Activated T-cell treated with anti-CD3 and anti-CD28 coated beads, Interleukin-2, amount 50 U/mL, for 48 hours (primary cell): ENCODE data around the gene PIGN.

Source experiments
- DNase-seq, 2 experiments: peaks; one replicate each; pipeline ENCODE4 v3.0.0-alpha.2; 2020

PIGN gene

DNA sequence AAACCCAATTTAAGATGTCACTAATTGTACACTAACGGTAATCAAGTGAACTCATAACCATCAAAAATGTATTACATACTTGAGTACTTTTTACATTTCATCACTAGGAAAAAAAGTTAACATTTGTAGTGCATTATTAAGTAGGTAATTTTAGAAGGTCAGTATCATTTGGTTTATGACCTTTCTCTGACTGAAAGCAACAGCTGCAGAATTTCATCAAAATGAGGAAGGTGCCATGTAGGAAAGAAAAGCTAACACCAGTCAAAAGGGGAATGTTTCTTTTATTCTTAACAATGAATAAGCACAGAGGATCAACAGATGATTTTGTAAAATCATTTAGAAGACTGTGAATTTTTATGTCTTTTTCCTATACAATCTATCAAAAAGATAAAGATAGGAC, 79.0 kb downstream of the PIGN start:
- DNase-seq = no peak

DNA sequence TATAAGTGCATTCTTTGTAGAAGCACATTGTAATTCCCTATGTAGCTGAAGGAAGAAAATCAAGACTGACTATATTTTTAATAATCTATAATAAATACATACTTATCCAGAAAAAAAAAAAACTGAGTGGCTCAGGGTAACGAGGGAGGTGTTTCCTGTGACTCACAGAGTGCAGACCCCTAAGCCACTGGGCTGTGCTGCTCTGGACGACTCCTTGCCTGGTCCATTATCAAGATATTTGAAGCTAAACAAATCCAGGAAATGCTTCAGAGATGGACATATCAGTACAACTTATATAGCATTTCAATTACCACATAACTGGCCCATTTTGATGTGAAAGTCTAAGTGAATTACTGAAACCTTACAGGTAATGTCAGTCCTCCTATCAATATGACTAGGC, 80.6 kb downstream of the PIGN start:
- DNase-seq = no peak

DNA sequence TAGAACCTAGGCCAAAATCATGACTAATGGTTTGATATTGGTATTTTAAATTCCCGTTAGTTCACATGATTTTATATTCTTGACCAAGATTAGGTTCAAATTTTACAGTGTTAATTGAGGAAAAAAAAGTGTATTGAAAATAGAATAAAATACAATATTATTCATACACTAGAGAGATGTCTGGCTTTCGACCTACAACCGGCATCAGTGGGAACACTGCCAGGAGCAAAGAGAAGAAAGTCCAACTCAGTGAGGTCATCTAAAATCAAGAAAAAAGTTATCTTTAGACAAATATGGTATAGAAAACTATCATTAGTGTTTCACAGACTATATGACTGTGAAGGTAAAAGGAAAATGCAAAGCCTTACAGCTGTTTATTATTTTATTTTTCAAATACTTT, 81.5 kb downstream of the PIGN start:
- DNase-seq = no peak

DNA sequence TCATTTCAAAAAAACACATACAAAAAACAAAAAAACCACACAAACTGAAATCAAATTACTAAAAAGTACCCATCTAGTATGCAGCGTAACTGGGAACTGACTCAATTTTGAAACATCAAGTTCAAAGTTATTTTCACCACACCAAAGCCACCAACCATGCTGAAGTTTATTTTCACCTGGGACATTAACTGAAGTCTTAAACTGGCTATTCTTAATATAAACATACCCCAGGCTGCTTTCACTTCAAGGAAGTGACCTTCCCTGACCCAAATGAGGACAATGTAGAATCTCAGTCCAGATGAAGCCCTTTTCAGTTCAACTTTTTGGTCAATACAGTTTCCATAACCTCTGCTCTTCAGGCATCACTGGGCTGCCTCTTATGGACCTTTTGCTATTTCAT, 84.6 kb downstream of the PIGN start:
- no peak for DNase-seq

DNA sequence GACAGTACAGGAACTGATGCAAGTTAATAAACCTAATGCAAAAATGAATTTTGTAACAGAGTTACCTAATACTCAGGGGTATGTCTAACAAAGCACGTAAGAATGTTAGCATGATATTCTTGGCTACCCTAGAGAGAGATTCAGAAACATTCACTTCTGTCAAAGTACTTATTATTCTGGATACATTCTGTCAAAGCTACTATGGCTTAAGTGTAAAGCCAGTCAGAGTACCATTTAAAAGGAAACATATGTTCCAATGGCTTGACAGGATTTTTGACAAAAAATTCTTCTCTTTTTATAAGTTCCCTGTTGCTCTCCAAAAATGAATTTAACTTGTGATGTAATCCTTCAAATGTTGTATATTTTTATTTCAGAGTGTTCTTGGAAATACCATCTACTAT, 85.5 kb downstream of the PIGN start:
- DNase-seq = no peak

DNA sequence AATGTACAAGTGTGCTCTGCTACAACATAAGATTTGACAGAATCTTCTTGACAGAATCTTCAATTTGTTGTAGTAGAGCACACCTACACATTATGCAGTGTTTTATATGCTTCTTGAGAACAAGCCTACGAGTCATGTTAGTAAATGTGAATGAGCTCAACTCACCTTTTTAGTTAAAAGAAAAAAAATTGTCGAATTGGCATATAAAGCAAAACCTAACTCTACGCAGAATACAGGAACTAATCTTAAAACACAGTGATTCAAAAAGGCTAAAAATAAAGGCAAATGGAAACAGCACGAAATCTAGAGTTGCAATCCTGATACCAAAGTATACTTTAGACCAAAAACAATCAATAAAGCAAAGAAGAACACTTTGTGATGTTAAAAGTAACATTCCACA, 87.9 kb downstream of the PIGN start:
- DNase-seq = no peak

DNA sequence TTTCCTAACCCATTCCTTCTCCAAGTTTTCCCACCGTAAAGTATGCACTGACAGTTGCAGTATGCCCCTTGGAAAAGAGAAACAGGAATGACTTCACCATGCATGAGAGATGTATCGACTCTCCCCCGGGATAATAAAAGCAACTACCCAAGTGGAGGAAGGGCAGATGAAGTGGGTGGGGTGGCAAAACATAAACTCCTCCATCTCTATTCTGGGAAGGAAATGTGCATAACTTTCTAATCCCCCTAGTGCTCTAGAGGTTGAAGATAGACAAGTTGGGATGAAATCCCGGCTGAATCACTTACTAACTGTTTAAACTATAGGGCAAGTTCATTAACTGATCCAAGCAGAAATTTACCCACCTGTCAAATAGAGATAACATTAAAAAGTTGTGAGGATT, 89.2 kb downstream of the PIGN start:
- no peak for DNase-seq

DNA sequence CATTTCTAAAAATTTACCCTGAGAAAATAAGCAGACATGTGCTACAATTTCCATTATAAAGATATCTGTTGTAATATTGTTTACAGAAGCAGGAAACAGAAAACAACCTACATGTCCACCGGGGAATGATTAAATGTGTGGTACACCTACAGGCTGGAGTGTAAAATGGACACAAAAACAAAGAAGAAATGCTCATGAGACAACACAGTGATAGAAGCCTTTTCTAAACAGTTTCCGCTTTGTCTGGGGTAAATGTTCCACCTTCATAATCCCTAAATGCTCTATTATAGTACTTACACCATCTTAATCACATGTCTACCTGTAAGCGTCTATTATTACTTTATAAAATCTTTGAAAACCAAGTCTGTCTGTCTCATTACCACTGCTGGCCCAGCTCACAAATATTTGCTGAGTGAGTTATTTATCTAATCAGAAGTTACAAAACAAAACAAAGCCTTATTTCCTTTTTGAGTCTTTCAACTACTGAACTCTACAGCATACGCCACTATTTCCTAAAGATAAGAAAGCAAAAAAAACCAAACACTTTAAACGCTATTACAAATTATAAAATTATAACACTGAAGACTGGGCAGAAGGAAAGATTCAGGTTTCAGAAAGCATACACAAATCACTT, 95.3 kb downstream of the PIGN start:
- DNase-seq = no peak

DNA sequence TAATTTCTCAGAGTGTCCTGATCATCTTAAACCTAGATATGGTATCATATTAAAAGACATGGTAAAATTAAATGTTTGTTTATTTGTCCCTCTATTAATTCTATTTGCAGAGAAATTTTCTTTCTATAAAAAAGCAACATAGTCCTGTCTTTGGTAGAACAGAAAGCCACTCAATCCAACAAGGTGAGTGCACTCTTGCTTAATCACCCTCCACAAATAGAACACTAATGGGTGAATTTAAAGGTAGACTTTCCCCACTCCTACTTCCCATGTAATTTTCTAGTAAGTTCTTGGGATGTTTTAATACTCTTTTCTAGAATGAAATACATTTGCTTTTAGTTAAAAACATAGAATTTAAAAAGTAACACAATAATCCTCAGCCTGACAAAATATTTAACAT, 97.7 kb downstream of the PIGN start:
- no peak for DNase-seq

DNA sequence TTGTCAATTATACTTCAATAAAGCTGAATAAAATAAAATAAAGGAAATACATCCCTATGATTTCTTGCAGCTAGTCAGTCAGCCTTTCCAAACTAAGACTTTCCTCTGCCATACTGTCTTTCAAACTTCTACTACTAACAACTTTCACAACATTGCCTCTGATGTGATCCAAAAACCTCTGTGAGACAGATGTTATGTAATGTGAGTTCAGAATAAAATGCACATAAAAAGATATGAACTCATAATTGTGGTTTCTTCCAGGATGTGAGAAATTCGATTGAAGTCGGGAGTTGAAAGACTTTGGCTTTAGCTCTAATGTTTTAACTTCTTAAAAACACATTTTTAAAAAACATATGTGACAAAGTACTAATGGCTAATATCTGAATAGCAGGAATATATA, 98.7 kb downstream of the PIGN start:
- DNase-seq = no peak

DNA sequence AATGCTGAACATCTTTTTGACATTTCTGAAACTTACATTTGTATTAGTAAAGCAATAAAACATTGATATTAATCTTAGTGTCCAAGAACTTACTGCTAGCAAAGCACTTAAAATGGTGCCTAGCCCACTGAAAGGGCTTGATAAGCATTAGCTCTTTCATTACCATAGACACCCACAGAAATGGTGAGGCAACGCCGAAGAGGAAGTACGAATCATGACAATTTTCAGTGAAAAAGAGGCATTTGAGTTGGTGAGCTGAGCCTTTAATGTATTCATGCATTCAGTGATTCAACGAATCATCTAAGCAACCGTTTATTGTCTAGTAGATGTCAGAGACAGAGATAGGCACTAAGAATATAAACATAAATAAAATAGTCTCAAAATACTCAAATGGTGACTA, 101.1 kb downstream of the PIGN start:
- DNase-seq = no peak

DNA sequence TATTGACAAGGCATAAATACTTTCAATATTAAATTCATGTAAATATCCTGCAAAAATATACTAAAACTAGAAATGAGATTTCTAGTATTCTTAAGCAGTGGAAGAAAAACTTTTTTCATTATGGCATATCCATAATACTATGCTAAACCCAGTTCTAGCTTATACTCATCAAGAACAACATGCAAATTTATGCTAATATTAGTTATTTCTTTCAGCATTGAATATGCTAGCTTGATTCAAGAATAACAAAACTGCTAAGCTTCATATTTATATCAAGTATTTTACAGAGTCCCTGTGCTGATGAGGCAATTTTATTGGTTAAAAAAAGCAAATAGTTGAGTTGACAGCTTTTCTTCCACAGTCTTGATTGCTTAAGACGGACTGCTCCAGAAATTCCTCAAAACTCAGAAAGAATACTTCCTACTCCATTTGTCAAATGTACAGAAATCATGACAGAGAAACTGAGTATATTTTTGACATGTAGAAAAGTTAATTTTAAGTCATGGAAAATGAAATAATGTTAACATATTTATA, 105.0 kb downstream of the PIGN start:
- no peak for DNase-seq

DNA sequence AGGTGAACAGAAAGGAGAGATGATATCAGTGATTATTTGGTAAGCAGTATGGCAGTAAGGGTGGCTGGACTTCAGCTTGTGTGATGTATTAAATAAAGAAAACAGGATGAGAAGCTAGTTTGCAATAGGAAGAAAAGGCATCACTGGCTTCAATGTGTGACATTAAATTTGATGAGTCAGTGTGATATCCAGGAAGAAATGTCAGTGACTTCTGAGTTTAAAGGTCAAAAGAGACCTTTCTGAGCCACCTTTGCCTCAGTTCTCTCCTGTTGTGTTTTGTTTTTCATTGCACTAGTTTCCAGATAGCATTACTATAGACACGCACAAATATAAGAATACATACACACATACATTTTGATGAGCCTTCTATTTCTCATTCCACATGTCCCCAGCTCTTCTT, 105.6 kb downstream of the PIGN start:
- no peak for DNase-seq

DNA sequence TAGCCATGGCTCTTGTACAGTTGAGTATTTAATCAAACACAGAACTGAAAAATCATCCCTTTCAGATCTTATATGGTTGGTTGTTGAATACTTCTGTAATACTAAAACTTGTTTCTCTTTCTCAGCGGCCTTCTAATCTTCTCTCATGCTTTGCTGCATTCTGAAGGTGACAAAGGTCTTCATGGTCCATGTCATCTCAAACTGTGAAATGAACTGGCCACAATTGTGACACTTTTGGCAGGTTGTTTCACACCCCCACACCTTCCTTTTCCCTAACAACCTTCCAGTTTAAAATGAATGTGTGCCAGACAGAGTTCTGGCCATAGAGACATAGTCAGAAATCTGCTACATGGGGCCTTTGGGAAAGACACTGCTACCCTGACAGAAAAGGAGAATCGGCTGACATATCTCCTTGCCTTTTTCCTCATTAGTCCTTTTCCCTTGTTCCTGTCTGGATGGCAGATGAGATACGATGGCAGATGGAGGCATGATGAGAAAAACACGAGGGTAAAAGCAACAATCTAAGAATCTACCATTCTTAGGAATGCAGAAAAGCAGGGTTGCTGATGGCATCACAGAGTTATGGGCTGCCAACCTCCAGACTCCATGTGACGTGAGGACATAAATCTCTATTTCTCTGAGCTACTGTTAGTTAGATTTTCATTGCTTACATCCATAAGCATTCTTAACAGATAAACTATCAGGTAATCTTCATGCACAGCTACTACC, 106.5 kb downstream of the PIGN start:
- DNase-seq = no peak

DNA sequence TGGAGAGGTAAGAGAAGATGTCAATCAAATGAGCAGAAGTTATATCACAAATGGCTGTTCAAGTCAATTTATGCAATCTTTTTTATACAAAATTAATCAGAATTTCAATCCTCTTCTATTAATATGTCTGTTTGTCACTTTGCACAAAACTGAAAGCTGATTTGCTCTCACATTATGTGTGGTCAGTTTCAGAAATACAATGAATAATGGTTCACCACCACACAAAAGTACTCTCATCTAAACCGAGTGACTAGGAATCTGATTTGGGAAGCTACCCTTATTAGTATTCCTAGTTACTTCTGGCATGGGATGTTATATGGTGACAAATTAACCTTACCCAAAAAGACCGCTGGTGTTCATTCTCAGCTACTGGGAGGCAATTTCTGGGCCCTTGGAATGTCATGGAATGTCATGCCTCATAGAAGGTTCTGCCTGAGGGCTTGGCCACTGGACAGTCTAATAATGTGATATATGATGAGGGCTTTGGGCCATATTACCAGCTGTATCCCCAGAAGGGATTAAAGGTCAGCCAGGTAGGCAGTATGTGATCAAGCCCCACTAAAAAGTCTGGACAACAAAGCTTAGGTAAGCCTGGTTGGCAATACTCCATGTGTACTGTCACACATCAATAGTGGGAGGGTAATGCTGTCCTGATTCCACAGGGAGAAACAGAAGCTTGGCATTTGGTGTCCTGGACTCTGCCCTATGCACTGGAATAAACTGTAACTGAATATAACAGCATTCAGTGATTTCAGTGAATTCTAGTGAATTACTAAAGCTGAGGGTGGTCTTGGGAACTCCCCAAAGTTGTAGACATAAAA, 113.2 kb downstream of the PIGN start:
- DNase-seq = no peak

DNA sequence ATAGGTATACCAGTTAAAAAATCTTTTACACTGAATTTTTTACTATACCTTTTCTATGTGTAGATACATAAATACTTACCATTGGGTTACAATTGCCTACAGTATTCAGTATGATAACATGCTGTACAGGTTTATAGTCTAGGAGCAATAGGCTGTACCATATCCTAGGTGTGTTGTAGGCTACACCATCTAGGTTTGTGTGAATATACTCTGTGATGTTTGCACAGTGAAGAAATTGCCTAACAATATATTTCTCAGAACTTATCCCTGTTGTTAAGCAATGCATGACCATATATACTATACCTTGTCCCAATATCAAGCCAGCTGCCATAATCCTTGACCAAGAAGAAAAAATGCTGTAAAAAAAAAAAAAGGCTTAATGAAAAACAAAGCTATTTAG, 114.5 kb downstream of the PIGN start:
- DNase-seq = no peak

DNA sequence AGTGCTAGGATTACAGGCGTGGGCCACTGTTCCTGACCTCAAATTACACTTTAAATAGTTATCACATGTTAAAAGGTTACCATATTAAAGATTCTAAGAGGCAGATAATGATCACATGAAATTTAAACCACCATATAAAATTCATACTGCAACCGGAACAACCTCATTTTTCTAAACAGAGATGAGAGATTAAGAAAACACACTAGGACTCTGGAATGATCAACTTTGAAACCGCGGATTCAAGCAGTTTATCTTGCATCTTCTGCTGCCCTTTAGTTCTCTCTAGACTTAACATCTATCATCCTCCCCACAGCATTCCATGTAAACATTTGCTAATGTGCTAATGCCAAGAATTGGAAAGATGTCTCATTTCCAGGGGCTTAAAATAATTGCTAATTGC, 115.8 kb downstream of the PIGN start:
- DNase-seq = no peak

DNA sequence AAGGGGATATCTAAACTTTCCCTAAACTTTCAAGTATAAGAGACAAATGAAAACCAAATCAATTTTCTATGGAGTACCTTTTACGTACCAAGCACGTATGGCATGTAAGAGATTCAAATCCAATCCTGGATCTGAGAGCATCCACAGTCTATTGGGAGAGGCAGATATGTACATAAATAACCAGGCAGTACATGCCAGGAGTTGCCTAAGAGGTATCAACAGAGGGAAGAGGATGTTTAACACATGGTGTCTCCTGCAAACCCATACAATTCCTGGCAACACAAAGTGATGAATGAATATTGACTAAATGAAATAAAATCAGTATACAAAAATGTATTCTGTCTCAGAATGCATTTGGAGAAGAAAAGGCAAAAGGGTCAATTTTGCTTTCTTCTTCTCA, 116.6 kb downstream of the PIGN start:
- DNase-seq = no peak

DNA sequence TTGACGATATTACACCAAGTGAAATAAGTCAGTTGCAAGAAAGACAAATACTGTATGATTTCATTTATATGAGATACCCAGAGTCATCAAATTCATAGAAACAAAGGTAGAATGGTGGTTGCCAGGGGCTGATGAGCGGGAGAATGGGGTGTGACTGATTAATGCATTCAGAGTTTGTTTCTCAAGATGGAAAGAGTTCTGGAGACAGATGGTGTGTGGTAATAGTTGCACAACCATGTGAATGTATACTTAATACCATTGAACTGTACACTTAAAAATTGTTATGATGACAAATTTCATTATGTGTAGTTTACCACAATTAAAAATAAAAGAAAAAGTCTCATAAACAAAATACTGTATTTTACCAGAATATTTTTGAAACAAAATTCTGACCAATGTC, 117.3 kb downstream of the PIGN start:
- no peak for DNase-seq

DNA sequence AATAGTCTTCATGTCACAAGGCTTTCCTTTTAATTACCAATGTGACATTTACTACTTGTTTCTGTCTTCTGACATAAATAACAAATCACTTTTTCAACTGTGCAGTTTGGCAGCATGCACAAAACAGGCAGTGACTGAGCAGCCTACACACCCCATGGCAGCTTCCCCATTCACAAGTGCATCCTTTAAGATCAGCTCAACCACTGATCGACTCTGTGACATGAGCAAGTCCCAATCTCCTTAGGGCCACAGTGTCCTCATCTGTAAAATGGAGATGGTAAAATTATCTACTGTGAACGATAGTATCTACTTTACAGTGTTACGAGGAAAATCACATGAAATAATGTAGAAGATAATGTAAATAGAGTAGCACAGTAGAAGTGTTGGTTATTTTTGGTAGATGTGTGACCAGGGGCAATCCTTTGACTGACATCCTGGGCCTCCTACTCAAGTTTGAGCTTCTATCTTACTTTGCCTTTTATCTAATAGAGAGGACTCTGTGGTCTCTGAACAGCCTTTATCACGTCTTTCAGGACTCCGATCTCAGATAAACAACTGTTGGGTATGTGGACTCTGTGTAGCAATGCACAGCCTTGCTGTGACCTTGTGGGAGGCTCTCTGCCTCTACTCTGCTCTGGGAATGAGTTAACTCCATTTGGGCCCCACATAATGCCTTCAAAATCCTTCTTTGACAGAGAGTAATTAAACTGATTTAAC, 120.6 kb downstream of the PIGN start:
- no peak for DNase-seq

DNA sequence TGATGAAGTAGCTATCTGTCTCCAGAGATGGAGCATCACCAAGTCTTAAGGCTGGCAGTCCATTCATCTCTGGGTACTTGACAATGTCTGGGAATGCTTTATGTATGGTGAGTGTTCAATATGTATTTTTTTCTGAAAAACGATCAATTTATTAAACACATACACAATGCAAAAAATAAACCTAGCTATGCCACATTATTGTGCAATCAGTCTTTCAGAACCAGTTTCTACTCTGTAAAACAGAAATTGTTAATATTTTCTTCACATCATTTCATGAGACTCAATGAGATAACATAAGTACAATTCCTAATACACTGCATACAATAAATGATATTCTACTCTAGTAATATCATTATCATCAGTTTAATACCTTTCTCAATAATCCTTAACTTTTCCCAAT, 122.5 kb downstream of the PIGN start:
- DNase-seq = no peak

DNA sequence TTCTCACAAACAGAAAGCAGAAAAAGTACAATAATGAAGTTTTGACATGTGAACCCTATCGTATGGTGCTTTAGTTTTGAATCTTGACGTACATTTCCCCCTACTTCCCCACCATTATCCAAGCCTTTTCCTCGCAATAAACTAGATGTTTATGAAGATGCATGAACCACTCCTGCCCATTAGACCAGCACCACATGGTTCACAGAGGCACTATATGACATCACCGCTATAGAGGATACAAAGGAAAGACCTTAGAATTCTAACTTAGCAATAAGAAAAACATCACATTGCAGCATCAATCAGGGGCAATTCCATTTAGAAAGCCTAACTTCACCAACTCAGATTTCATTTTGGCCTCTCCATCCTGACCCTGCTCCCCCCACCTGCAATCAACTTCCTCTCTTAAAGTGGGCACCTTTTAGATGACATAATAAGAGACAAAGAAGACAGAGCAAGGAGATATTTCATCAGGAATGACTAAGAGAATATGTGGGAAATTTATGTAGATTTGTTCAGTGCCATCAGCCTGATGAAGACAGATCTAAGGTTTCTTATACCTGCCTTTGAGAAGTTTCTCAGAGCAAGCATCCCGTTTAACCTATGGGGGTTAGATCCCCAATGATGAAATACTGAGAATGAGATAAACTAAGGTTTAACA, 124.9 kb downstream of the PIGN start:
- DNase-seq = no peak

DNA sequence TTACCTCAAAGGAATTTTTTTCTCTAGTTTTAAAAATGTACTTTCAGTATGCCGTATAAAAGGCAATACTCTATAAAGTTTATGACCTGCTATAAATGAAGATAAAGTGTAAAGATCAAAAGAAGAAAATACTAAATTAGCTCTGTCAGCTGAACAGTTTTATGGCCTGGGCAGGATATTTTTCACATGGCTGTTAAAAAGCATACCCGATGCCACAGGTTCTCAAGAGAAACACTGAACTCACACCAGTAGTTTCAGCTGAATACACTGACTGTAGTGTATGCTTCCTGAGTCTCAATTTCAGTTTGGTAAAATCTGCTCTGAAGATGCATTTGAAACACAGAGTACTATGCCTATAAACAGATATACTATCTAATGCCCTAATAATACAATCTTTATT, 126.0 kb downstream of the PIGN start:
- no peak for DNase-seq
